Fibroblast of villous mesenchyme (primary cell): ENCODE measurements around the gene RAB22A. TPM values are rescaled to one million over a fixed set of nuclear protein-coding genes. Genes with fewer than 3 reads are reported as not detected.

ENCODE experiments used
- DNase-seq: peaks from one replicate; pipeline ENCODE4 v3.0.0-alpha.2; 2010; ENCODE audit warnings: low read depth
- H3K4me3 ChIP-seq: 2 replicates; pipeline ENCODE4 v1.5.1; 2011; ENCODE audit warnings: low read depth, mild to moderate bottlenecking, low read length
- CTCF ChIP-seq: IDR thresholded peaks from 2 replicates; pipeline ENCODE4 v1.5.1; 2012; ENCODE audit warnings: low read depth, mild to moderate bottlenecking, low read length; ENCODE audit not compliant: insufficient read depth
- total RNA-seq: library from RNA; depleted of rRNA; stranded (reverse); fragments of >200 nt; gene quantifications from 2 replicates; pipeline ENCODE4 v1.2.3, GENCODE V29; 2012

Gene RAB22A
- 15.1 and 20.7 TPM in 2 replicates for total RNA-seq

GRCh38 chr20:58309591-58310290 is at the start of gene RAB22A:
Gene RAB22A, plus strand, starts transcription at chr20:58309715. Its CDS starts 262 bp downstream, at chr20:58309977.
- no peak for TF ChIP-seq CTCF
- peak within 1 kb of the TSS; percentile 97 for H3K4me3 ChIP-seq
- peak; percentile 88 for DNase-seq

GRCh38 chr20:58260006-58260405 is 49.5 kb upstream of the RAB22A start:
- DNase-seq, result no peak
- no peak overlapping the region for H3K4me3 ChIP-seq
- no peak for TF ChIP-seq CTCF

- no peak for TF ChIP-seq CTCF
- no peak overlapping the region for H3K4me3 ChIP-seq
- DNase-seq, result no peak
These were observed 47.9 kb upstream of the RAB22A start for GRCh38 chr20:58261660-58262059.

GRCh38 chr20:58264271-58264670 is 45.2 kb upstream of the RAB22A start:
- TF ChIP-seq CTCF, result no peak
- no peak for DNase-seq
- H3K4me3 ChIP-seq, result no peak overlapping the region

GRCh38 chr20:58267389-58268215 is 41.9 kb upstream of the RAB22A start:
- TF ChIP-seq CTCF, result no peak
- no peak overlapping the region for H3K4me3 ChIP-seq
- DNase-seq, result no peak

GRCh38 chr20:58268421-58268821 is 41.1 kb upstream of the RAB22A start:
- DNase-seq, result no peak
- no peak overlapping the region for H3K4me3 ChIP-seq
- TF ChIP-seq CTCF, result no peak
